Sigmoid colon (tissue), 7 donors: ENCODE results near the gene CRIP3. TPM values are rescaled to one million over a fixed set of nuclear protein-coding genes. Genes with fewer than 3 reads are reported as not detected.

Experiments
- DNase-seq: peaks from one replicate; pipeline ENCODE4 v3.0.0-alpha.2; 2019
- H3K27ac ChIP-seq, 4 donors: fragments of 200-600 bp; sonication (generic); one replicate each; pipeline ENCODE4 v1.5.1; 2016 to 2019; ENCODE audit warnings: mild to moderate bottlenecking in 1 of 4
- H3K27me3 ChIP-seq, 3 donors: fragments of 200-600 bp; sonication (generic); one replicate each; pipeline ENCODE4 v1.5.1; 2019; ENCODE audit warnings: mild to moderate bottlenecking in 1 of 3
- H3K36me3 ChIP-seq, 4 donors: fragments of 200-600 bp; sonication (generic); one replicate each; pipeline ENCODE4 v1.5.1; 2016 to 2019
- H3K4me1 ChIP-seq, 4 donors: fragments of 200-600 bp; sonication (generic); one replicate each; pipeline ENCODE4 v1.5.1; 2017 to 2019
- H3K4me3 ChIP-seq, 4 donors: fragments of 200-600 bp; sonication (generic); one replicate each; pipeline ENCODE4 v1.5.1; 2017 to 2019; ENCODE audit warnings: mild to moderate bottlenecking in 2 of 4, moderate library complexity in 1 of 4
- H3K9me3 ChIP-seq, 4 donors: fragments of 200-600 bp in 3 of 4; sonication (generic) in 3 of 4; one replicate each; pipeline versions ENCODE4 v1.5.1 to v1.6.1; 2013 to 2019
- CTCF ChIP-seq, 4 experiments: fragments of 450-650 bp in 3 of 4; fragments of 200-600 bp in 1 of 4; IDR thresholded peaks; one replicate each; pipeline ENCODE4 v1.5.1; 2016 to 2019; ENCODE audit warnings: antibody characterized with exemption in 4 of 4, mild to moderate bottlenecking in 3 of 4, moderate library complexity in 2 of 4
- EP300 ChIP-seq, 4 donors: sonication (generic); formaldehyde crosslinking; IDR thresholded peaks; one replicate each; pipeline ENCODE4 v1.6.1; 2017; ENCODE audit warnings: antibody characterized with exemption in 4 of 4
- POLR2A ChIP-seq, 2 donors: fragments of 450-650 bp; IDR thresholded peaks; one replicate each; pipeline ENCODE4 v1.6.1; 2016; ENCODE audit warnings: antibody characterized with exemption in 2 of 2, mild to moderate bottlenecking in 2 of 2, moderate library complexity in 2 of 2
- POLR2AphosphoS5 ChIP-seq, 4 donors: sonication (generic); formaldehyde crosslinking; IDR thresholded peaks; one replicate each; pipeline ENCODE4 v1.6.1; 2017; ENCODE audit warnings: antibody characterized with exemption in 4 of 4
- WGBS, 2 donors: extraction: QIAGEN DNeasy Blood & Tissue Kit; methylation state at CpG; one replicate each; pipeline ENCODE4 v1.1.7; 2013; 5-methylcytosine and 5-hydroxymethylcytosine counted together
- intact Hi-C: fragments of 100-400 bp; cut with DNase I; formaldehyde crosslinking; loops from one replicate; pipeline ENCODE4 v1.15.1; 2023
- polyA plus RNA-seq, 3 donors: library from polyadenylated mRNA; stranded (reverse); fragments of 200-250 nt; gene quantifications; one replicate each; pipeline ENCODE4 v1.2.3, GENCODE V29; 2013
- total RNA-seq, 4 donors: library from RNA; depleted of rRNA; stranded (reverse); fragments of >200 nt; gene quantifications; one replicate each; pipeline ENCODE4 v1.1.0, GENCODE V29; 2016
- donor health status: healthy with polysubstance abuse.
- donor health status: Bipolar disorder and iron deficiency.
- donor health status: healthy.

The CRIP3 gene
- total and polyA plus RNA-seq, 7 donors = 5.2 TPM; not detected in 6

GRCh38 chr6:43296780-43297497, 11.7 kb downstream of the CRIP3 start:
- WGBS, 2 donors = 84 to 93% methylated on average over 5 of the region's 5 CpGs
- H3K4me3 ChIP-seq = no peak overlapping the region
- no peak for TF ChIP-seq CTCF (IDR thresholded peaks at IDR 0.05)
- TF ChIP-seq EP300 (IDR thresholded peaks at IDR 0.05) = no peak
- TF ChIP-seq POLR2A (IDR thresholded peaks at IDR 0.05) = no peak
- TF ChIP-seq POLR2AphosphoS5 (IDR thresholded peaks at IDR 0.05) = no peak
- DNase-seq = no peak
- no peaks in the 10 kb centered on the region for H3K36me3 ChIP-seq
- H3K4me1 ChIP-seq = no peaks in the 10 kb centered on the region
- intact Hi-C loops = no loop called here
- peaks cover 0 to 20% (median 5%) of the 10 kb centered on the region in 3 donors for H3K27me3 ChIP-seq
- no peak overlapping the region for H3K27ac ChIP-seq
- H3K9me3 ChIP-seq = no peaks in the 10 kb centered on the region

- Histone ChIP-seq H3K4me3 (no peak overlapping the region), H3K9me3 (no peaks in the 10 kb centered on the region), H3K36me3 (no peaks in the 10 kb centered on the region), H3K27me3 (peaks cover 0 to 13% (median 5%) of the 10 kb centered on the region in 3 donors), H3K27ac (no peak overlapping the region), H3K4me1 (no peaks in the 10 kb centered on the region)
- no peak for DNase-seq
- WGBS, 2 donors = 96% methylated on average over 3 of the region's 3 CpGs
- intact Hi-C loops = no loop called here
- TF ChIP-seq CTCF (IDR thresholded peaks at IDR 0.05) (no peak), POLR2AphosphoS5 (IDR thresholded peaks at IDR 0.05) (no peak)
Observed at GRCh38 chr6:43295456-43295855, 13.2 kb downstream of the CRIP3 start.

- WGBS, 2 donors = 87% methylated on average over 3 of the region's 3 CpGs
- peaks cover 0 to 5% (median 4%) of the 10 kb centered on the region in 3 donors for H3K27me3 ChIP-seq
- no peak for TF ChIP-seq CTCF (IDR thresholded peaks at IDR 0.05)
- no peak for TF ChIP-seq POLR2A (IDR thresholded peaks at IDR 0.05)
- TF ChIP-seq POLR2AphosphoS5 (IDR thresholded peaks at IDR 0.05) = no peak
- no peak for TF ChIP-seq EP300 (IDR thresholded peaks at IDR 0.05)
- no peaks in the 10 kb centered on the region for H3K4me1 ChIP-seq
- H3K27ac ChIP-seq = no peak overlapping the region
- no peak overlapping the region for H3K4me3 ChIP-seq
- intact Hi-C loops = no loop called here
- no peaks in the 10 kb centered on the region for H3K9me3 ChIP-seq
- DNase-seq = no peak
- H3K36me3 ChIP-seq = no peaks in the 10 kb centered on the region
Observed at GRCh38 chr6:43294536-43294935, 14.1 kb downstream of the CRIP3 start.

- no peak for TF ChIP-seq POLR2A (IDR thresholded peaks at IDR 0.05)
- no peak for TF ChIP-seq CTCF (IDR thresholded peaks at IDR 0.05)
- no peak for TF ChIP-seq POLR2AphosphoS5 (IDR thresholded peaks at IDR 0.05)
- TF ChIP-seq EP300 (IDR thresholded peaks at IDR 0.05) = no peak
- Histone ChIP-seq H3K4me3 (no peak overlapping the region), H3K27me3 (peaks cover 0 to 5% (median 0%) of the 10 kb centered on the region in 3 donors), H3K27ac (no peak overlapping the region), H3K4me1 (no peaks in the 10 kb centered on the region), H3K36me3 (no peaks in the 10 kb centered on the region), H3K9me3 (no peaks in the 10 kb centered on the region)
- intact Hi-C loops = no loop called here
- WGBS, 2 donors = 90 to 94% methylated on average over 3 of the region's 3 CpGs
- DNase-seq = no peak
Observed at GRCh38 chr6:43293698-43294097, 14.9 kb downstream of the CRIP3 start.
